ENCODE data around the gene PLEK2.

PLEK2 gene

GRCh38 chr14:67370830-67371229, 41.1 kb downstream of the PLEK2 start:
- Histone ChIP-seq H3K36me3 (ENCODE audit: insufficient read depth, low read length) (peaks cover 96% of the 10 kb centered on the region), H3K4me3 (no peak overlapping the region), H3K27ac (peak overlapping the region; percentile 28), H3K9me3 (ENCODE audit: low read depth, low read length) (no peaks in the 10 kb centered on the region), H3K9ac (ENCODE audit: insufficient read length) (no peak overlapping the region)
- no peak for DNase-seq (ENCODE audit: low read depth, low spot score)
- TF ChIP-seq FOXP2 (optimal IDR thresholded peaks at IDR 0.05; ENCODE audit: control extremely low read depth, extremely low read length, insufficient read depth), result no peak
- no peak for TF ChIP-seq POLR2AphosphoS5 (IDR thresholded peaks at IDR 0.05; ENCODE audit: borderline replicate concordance, low read depth, low read length)
- no peak for TF ChIP-seq EZH2 (IDR thresholded peaks at IDR 0.05)

GRCh38 chr14:67365476-67365875, 46.5 kb downstream of the PLEK2 start:
- H3K9ac ChIP-seq (ENCODE audit: insufficient read length), result no peak overlapping the region
- TF ChIP-seq POLR2AphosphoS5 (IDR thresholded peaks at IDR 0.05; ENCODE audit: borderline replicate concordance, low read depth, low read length) (no peak), FOXP2 (optimal IDR thresholded peaks at IDR 0.05; ENCODE audit: control extremely low read depth, extremely low read length, insufficient read depth) (no peak), EZH2 (IDR thresholded peaks at IDR 0.05) (no peak)
- no peaks in the 10 kb centered on the region for H3K9me3 ChIP-seq (ENCODE audit: low read depth, low read length)
- no peak for DNase-seq (ENCODE audit: low read depth, low spot score)
- H3K27ac ChIP-seq, result no peak overlapping the region
- no peak overlapping the region for H3K4me3 ChIP-seq
- H3K36me3 ChIP-seq (ENCODE audit: insufficient read depth, low read length), result peaks cover 73% of the 10 kb centered on the region

- DNase-seq (ENCODE audit: low read depth, low spot score), result no peak
- Histone ChIP-seq H3K9ac (ENCODE audit: insufficient read length) (peak overlapping the region; percentile 100), H3K4me3 (peak overlapping the region; percentile 91), H3K27ac (peak overlapping the region; percentile 99), H3K36me3 (ENCODE audit: insufficient read depth, low read length) (peaks cover 31% of the 10 kb centered on the region), H3K9me3 (ENCODE audit: low read depth, low read length) (no peaks in the 10 kb centered on the region)
- TF ChIP-seq FOXP2 (optimal IDR thresholded peaks at IDR 0.05; ENCODE audit: control extremely low read depth, extremely low read length, insufficient read depth), result no peak
- TF ChIP-seq POLR2AphosphoS5 (IDR thresholded peaks at IDR 0.05; ENCODE audit: borderline replicate concordance, low read depth, low read length), result no peak
- no peak for TF ChIP-seq EZH2 (IDR thresholded peaks at IDR 0.05)
Measured at GRCh38 chr14:67360470-67361206, 51.3 kb downstream of the PLEK2 start.

- no peaks in the 10 kb centered on the region for H3K9me3 ChIP-seq (ENCODE audit: low read depth, low read length)
- DNase-seq (ENCODE audit: low read depth, low spot score), result peak; percentile 91
- peaks cover 23% of the 10 kb centered on the region for H3K36me3 ChIP-seq (ENCODE audit: insufficient read depth, low read length)
- peak within 1 kb of the TSS; percentile 99 for H3K27ac ChIP-seq
- TF ChIP-seq FOXP2 (optimal IDR thresholded peaks at IDR 0.05; ENCODE audit: control extremely low read depth, extremely low read length, insufficient read depth) (peak; percentile 85), POLR2AphosphoS5 (IDR thresholded peaks at IDR 0.05; ENCODE audit: borderline replicate concordance, low read depth, low read length) (peak; percentile 94), EZH2 (IDR thresholded peaks at IDR 0.05) (no peak)
- H3K4me3 ChIP-seq, result peak within 1 kb of the TSS; percentile 91
- peak within 1 kb of the TSS; percentile 100 for H3K9ac ChIP-seq (ENCODE audit: insufficient read length)
Measured at GRCh38 chr14:67359775-67360469, 52.0 kb downstream of the PLEK2 start, which contains the start of the genes ATP6V1D and EIF2S1. Gene ATP6V1D (minus strand): TSS chr14:67359804. CDS start chr14:67359698, 106 bp downstream. Gene EIF2S1 (plus strand): TSS chr14:67360328. CDS start chr14:67364768, 4,440 bp downstream.

- Histone ChIP-seq H3K36me3 (ENCODE audit: insufficient read depth, low read length) (peaks cover 16% of the 10 kb centered on the region), H3K9me3 (ENCODE audit: low read depth, low read length) (no peaks in the 10 kb centered on the region), H3K27ac (peak overlapping the region; percentile 7; the same call in 1 of the 2 replicates), H3K4me3 (peak overlapping the region; percentile 91), H3K9ac (ENCODE audit: insufficient read length) (peak overlapping the region; percentile 85)
- no peak for DNase-seq (ENCODE audit: low read depth, low spot score)
- TF ChIP-seq EZH2 (IDR thresholded peaks at IDR 0.05), result no peak
- no peak for TF ChIP-seq FOXP2 (optimal IDR thresholded peaks at IDR 0.05; ENCODE audit: control extremely low read depth, extremely low read length, insufficient read depth)
- TF ChIP-seq POLR2AphosphoS5 (IDR thresholded peaks at IDR 0.05; ENCODE audit: borderline replicate concordance, low read depth, low read length), result no peak
Measured at GRCh38 chr14:67358924-67359774, 52.8 kb downstream of the PLEK2 start.

GRCh38 chr14:67357969-67358354, 54.0 kb downstream of the PLEK2 start:
- no peak for DNase-seq (ENCODE audit: low read depth, low spot score)
- Histone ChIP-seq H3K9me3 (ENCODE audit: low read depth, low read length) (no peaks in the 10 kb centered on the region), H3K9ac (ENCODE audit: insufficient read length) (peak overlapping the region; percentile 85), H3K4me3 (peak overlapping the region; percentile 91), H3K27ac (no peak overlapping the region), H3K36me3 (ENCODE audit: insufficient read depth, low read length) (peaks cover 13% of the 10 kb centered on the region)
- TF ChIP-seq EZH2 (IDR thresholded peaks at IDR 0.05) (no peak), FOXP2 (optimal IDR thresholded peaks at IDR 0.05; ENCODE audit: control extremely low read depth, extremely low read length, insufficient read depth) (no peak)

GRCh38 chr14:67357186-67357968, 54.6 kb downstream of the PLEK2 start:
- TF ChIP-seq FOXP2 (optimal IDR thresholded peaks at IDR 0.05; ENCODE audit: control extremely low read depth, extremely low read length, insufficient read depth) (no peak), POLR2AphosphoS5 (IDR thresholded peaks at IDR 0.05; ENCODE audit: borderline replicate concordance, low read depth, low read length) (no peak), EZH2 (IDR thresholded peaks at IDR 0.05) (no peak)
- H3K27ac ChIP-seq, result 0 out of 2 replicates have a peak overlapping the region, but pooled peaks have one; percentile 16
- no peaks in the 10 kb centered on the region for H3K9me3 ChIP-seq (ENCODE audit: low read depth, low read length)
- peak overlapping the region; percentile 91 for H3K4me3 ChIP-seq
- H3K36me3 ChIP-seq (ENCODE audit: insufficient read depth, low read length), result peaks cover 12% of the 10 kb centered on the region
- H3K9ac ChIP-seq (ENCODE audit: insufficient read length), result peak overlapping the region; percentile 85
- DNase-seq (ENCODE audit: low read depth, low spot score), result no peak
